CD4-positive, alpha-beta T cell (primary cell): ENCODE data around the gene PRAME. TPM values are rescaled to one million over a fixed set of nuclear protein-coding genes. Genes with fewer than 3 reads are reported as not detected.
"Not testable (repeated sequence)": the region's sequence is repeated elsewhere in the genome, so short reads cannot be mapped to it uniquely, and the experiment has no call there.

ENCODE experiments used
- ATAC-seq: fragments of 200-7000 bp; cut with Tn5 transposase; one replicate; pipeline ENCODE4 v1.10.0; 2022; ENCODE audit warnings: mild to moderate bottlenecking; ENCODE audit not compliant: poor library complexity
- CTCF ChIA-PET: fragments of 350-600 bp; sonication (Branson Sonifier 250); formaldehyde crosslinking; loops from one replicate; lab custom pipeline; 2021; ENCODE audit warnings: antibody characterized with exemption, inconsistent platforms; lab: Charles Lee
- POLR2A ChIA-PET: fragments of 350-600 bp; sonication (Branson Sonifier 250); formaldehyde crosslinking; loops from one replicate; lab custom pipeline; 2021; ENCODE audit warnings: antibody characterized with exemption, inconsistent platforms; lab: Charles Lee
- DNase-seq, 14 experiments: peaks; one replicate each; pipeline ENCODE4 v3.0.0-alpha.2; 2013 to 2020; ENCODE audit warnings: mixed read lengths in 2 of 14
- H3K27ac ChIP-seq, 2 donors: one replicate each; pipeline versions ENCODE4 v1.5.1 to v1.7.0; 2013; ENCODE audit warnings: low read length in 2 of 2, low read depth in 1 of 2, mild to moderate bottlenecking in 1 of 2
- H3K27me3 ChIP-seq, 2 experiments: 1 replicate in 1 of 2; 2 replicates in 1 of 2; pipeline versions ENCODE4 v1.6.1 to v1.7.0; 2013; ENCODE audit warnings: low read length in 2 of 2, control low read depth in 1 of 2, mild to moderate bottlenecking in 1 of 2, moderate library complexity in 1 of 2; ENCODE audit not compliant: insufficient read depth in 2 of 2, control insufficient read depth in 1 of 2
- H3K36me3 ChIP-seq: one replicate; pipeline ENCODE4 v1.6.1; 2013; ENCODE audit warnings: low read length, control low read depth; ENCODE audit not compliant: insufficient read depth
- H3K4me1 ChIP-seq: one replicate; pipeline ENCODE4 v1.6.1; 2013; ENCODE audit warnings: low read length, control low read depth; ENCODE audit not compliant: insufficient read depth
- H3K4me3 ChIP-seq: one replicate; pipeline ENCODE4 v1.5.1; 2013; ENCODE audit warnings: mild to moderate bottlenecking, low read length, moderate library complexity
- H3K9me3 ChIP-seq, 2 experiments: 1 replicate in 1 of 2; 2 replicates in 1 of 2; pipeline versions ENCODE4 v1.6.1 to v1.7.0; 2013; ENCODE audit warnings: low read length in 2 of 2, mild to moderate bottlenecking in 2 of 2, control low read depth in 1 of 2, moderate library complexity in 1 of 2; ENCODE audit not compliant: control insufficient read depth in 1 of 2, insufficient read depth in 1 of 2
- H3K27ac Mint-ChIP-seq: one replicate; pipeline ENCODE4 v1.8.0; 2020; ENCODE audit warnings: mixed read lengths
- H3K27me3 Mint-ChIP-seq: one replicate; pipeline ENCODE4 v1.8.0; 2021; ENCODE audit warnings: mixed read lengths
- H3K36me3 Mint-ChIP-seq: one replicate; pipeline ENCODE4 v1.8.0; 2021; ENCODE audit warnings: low read depth, mixed read lengths
- H3K4me1 Mint-ChIP-seq: one replicate; pipeline ENCODE4 v1.8.0; 2021; ENCODE audit warnings: low read depth, mixed read lengths
- H3K4me3 Mint-ChIP-seq: one replicate; pipeline ENCODE4 v1.8.0; 2020; ENCODE audit warnings: mild to moderate bottlenecking, mixed read lengths
- H3K9me3 Mint-ChIP-seq: one replicate; pipeline ENCODE4 v1.8.0; 2020; ENCODE audit warnings: mixed read lengths
- CTCF ChIP-seq: fragments of 200-600 bp; IDR thresholded peaks from one replicate; pipeline ENCODE4 v1.8.0; 2022; ENCODE audit warnings: antibody characterized with exemption, mild to moderate bottlenecking
- intact Hi-C, 2 experiments: fragments of 100-400 bp; cut with DNase I in 1 of 2; cut with micrococcal nuclease in 1 of 2; formaldehyde crosslinking; loops; one replicate each; pipeline versions ENCODE4 v1.15.1 to v1.9.0; 2023 to 2025; cut with DNase I, micrococcal nuclease
- total RNA-seq, 174 experiments: library from RNA in 2 of 174; stranded (reverse) in 2 of 174; gene quantifications; one replicate each; pipeline ENCODE4 v1.2.3 and lab custom pipeline; 2021 to 2026

The PRAME gene
- total RNA-seq, 2 experiments from 2014 or later = not detected

GRCh38 chr22:22533863-22534262 lies 25.2 kb downstream of the PRAME start:
- CTCF ChIA-PET = no interaction called here
- Histone ChIP-seq H3K4me3 (no peak overlapping the region), H3K4me1 (no peaks in the 10 kb centered on the region), H3K27me3 (no peaks in the 10 kb centered on the region), H3K36me3 (no peaks in the 10 kb centered on the region), H3K27ac (no peak overlapping the region), H3K9me3 (no peaks in the 10 kb centered on the region)
- no peaks in the 10 kb centered on the region for H3K4me1 Mint-ChIP-seq
- ATAC-seq = no peak
- no peak overlapping the region for H3K27ac Mint-ChIP-seq
- no peaks in the 10 kb centered on the region for H3K36me3 Mint-ChIP-seq
- TF ChIP-seq CTCF = no peak
- POLR2A ChIA-PET = no interaction called here
- H3K9me3 Mint-ChIP-seq = no peaks in the 10 kb centered on the region
- intact Hi-C loops = no loop called here
- no peak overlapping the region for H3K4me3 Mint-ChIP-seq
- H3K27me3 Mint-ChIP-seq = peaks cover 4% of the 10 kb centered on the region
- DNase-seq = no peak

- intact Hi-C loops = no loop called here
- Mint-ChIP-seq H3K4me3 (no peak overlapping the region), H3K4me1 (no peaks in the 10 kb centered on the region), H3K27me3 (peaks cover 2% of the 10 kb centered on the region), H3K36me3 (no peaks in the 10 kb centered on the region), H3K9me3 (no peaks in the 10 kb centered on the region), H3K27ac (no peak overlapping the region)
- no peak for TF ChIP-seq CTCF
- Histone ChIP-seq H3K36me3 (no peaks in the 10 kb centered on the region), H3K9me3 (no peaks in the 10 kb centered on the region), H3K4me3 (no peak overlapping the region), H3K4me1 (no peaks in the 10 kb centered on the region), H3K27me3 (no peaks in the 10 kb centered on the region), H3K27ac (no peak overlapping the region)
- ChIA-PET CTCF (no interaction called here), POLR2A (no interaction called here)
- DNase-seq (no peak), ATAC-seq (no peak)
These were observed 25.6 kb downstream of the PRAME start for GRCh38 chr22:22533417-22533816.

- H3K9me3 Mint-ChIP-seq, H3K36me3 ChIP-seq, H3K9me3 ChIP-seq, POLR2A ChIA-PET, H3K4me1 Mint-ChIP-seq, H3K4me3 Mint-ChIP-seq, DNase-seq, H3K27ac Mint-ChIP-seq, H3K4me3 ChIP-seq, intact Hi-C loops, H3K27ac ChIP-seq, H3K27me3 ChIP-seq, H3K27me3 Mint-ChIP-seq, ATAC-seq, H3K4me1 ChIP-seq, CTCF ChIA-PET, H3K36me3 Mint-ChIP-seq: not testable (repeated sequence)
These were observed 26.5 kb downstream of the PRAME start for GRCh38 chr22:22532547-22533071.
